CD14-positive monocyte (primary cell): ENCODE data around the gene ANO2. TPM values are rescaled to one million over a fixed set of nuclear protein-coding genes. Genes with fewer than 3 reads are reported as not detected.
A peak's percentile ranks its signal among the peaks of the same experiment; 100 is the strongest.

ENCODE experiments used
- DNase-seq, 3 donors: peaks; one replicate each; pipeline ENCODE4 v3.0.0-alpha.2; 2011 to 2022
- H2AFZ ChIP-seq: 2 replicates; pipeline ENCODE4 v1.6.0; 2012; ENCODE audit warnings: mild to moderate bottlenecking, low read depth, low read length, inconsistent platforms; ENCODE audit not compliant: insufficient read depth, poor library complexity, severe bottlenecking
- H3K27ac ChIP-seq, 2 donors: 1 replicate in 1 of 2; 2 replicates in 1 of 2; pipeline ENCODE4 v1.5.1; 2012 to 2013; ENCODE audit warnings: low read length in 2 of 2, control low read depth in 1 of 2, inconsistent platforms in 1 of 2, low read depth in 1 of 2, mild to moderate bottlenecking in 1 of 2
- H3K27me3 ChIP-seq, 2 donors: one replicate each; pipeline versions ENCODE4 v1.6.0 to v1.6.1; 2011 to 2013; ENCODE audit warnings: low read length in 2 of 2; ENCODE audit not compliant: control insufficient read depth in 2 of 2, insufficient read depth in 2 of 2
- H3K36me3 ChIP-seq, 2 donors: replicated peaks in 1 of 2; 1 replicate in 1 of 2; 2 replicates in 1 of 2; pipeline versions ENCODE4 v1.5.1 to v1.6.1; 2012 to 2013; ENCODE audit warnings: low read length in 2 of 2, control low read depth in 1 of 2, inconsistent platforms in 1 of 2, mild to moderate bottlenecking in 1 of 2; ENCODE audit not compliant: insufficient read depth in 2 of 2, control insufficient read depth in 1 of 2
- H3K4me1 ChIP-seq, 2 donors: 1 replicate in 1 of 2; 2 replicates in 1 of 2; pipeline versions ENCODE4 v1.5.1 to v1.6.1; 2012 to 2013; ENCODE audit warnings: low read length in 2 of 2, control low read depth in 1 of 2, inconsistent platforms in 1 of 2, mild to moderate bottlenecking in 1 of 2, moderate library complexity in 1 of 2; ENCODE audit not compliant: insufficient read depth in 2 of 2, control insufficient read depth in 1 of 2
- H3K4me2 ChIP-seq: replicated peaks from 2 replicates; pipeline ENCODE3; 2012; ENCODE audit warnings: low read length, moderate library complexity, mild to moderate bottlenecking; ENCODE audit not compliant: poor library complexity, severe bottlenecking; ENCODE audit errors: extremely low read depth
- H3K4me3 ChIP-seq, 3 experiments: fragments of 200-600 bp in 1 of 3; sonication (generic) in 1 of 3; replicated peaks in 1 of 3; 1 replicate in 2 of 3; 2 replicates in 1 of 3; pipeline ENCODE4 v1.5.1; 2011 to 2013; ENCODE audit warnings: low read length in 3 of 3, mild to moderate bottlenecking in 3 of 3, control low read depth in 2 of 3, low read depth in 2 of 3, inconsistent platforms in 1 of 3, moderate library complexity in 1 of 3
- H3K79me2 ChIP-seq: 2 replicates; pipeline ENCODE4 v1.6.0; 2012; ENCODE audit warnings: mild to moderate bottlenecking, control low read depth, inconsistent platforms, low read length, moderate library complexity; ENCODE audit not compliant: insufficient read depth
- H3K9ac ChIP-seq: 2 replicates; pipeline ENCODE4 v1.6.0; 2017; ENCODE audit warnings: low read length, mild to moderate bottlenecking; ENCODE audit not compliant: insufficient read depth, poor library complexity, severe bottlenecking
- H3K9me3 ChIP-seq, 2 donors: replicated peaks in 1 of 2; 1 replicate in 1 of 2; 2 replicates in 1 of 2; pipeline versions ENCODE4 v1.5.1 to v1.6.1; 2012 to 2013; ENCODE audit warnings: low read length in 2 of 2, control low read depth in 1 of 2; ENCODE audit not compliant: control insufficient read depth in 1 of 2, insufficient read depth in 1 of 2
- H4K20me1 ChIP-seq: 2 replicates; pipeline ENCODE4 v1.6.0; 2012; ENCODE audit warnings: mild to moderate bottlenecking, low read length, control low read depth, moderate library complexity; ENCODE audit not compliant: insufficient read depth
- H3K27ac Mint-ChIP-seq, 7 donors: one replicate each; pipeline ENCODE4 v1.8.0; 2020; ENCODE audit warnings: mild to moderate bottlenecking in 7 of 7, mixed read lengths in 7 of 7, moderate library complexity in 6 of 7, inconsistent platforms in 2 of 7
- H3K27me3 Mint-ChIP-seq, 3 donors: one replicate each; pipeline ENCODE4 v1.8.0; 2021 to 2022; ENCODE audit warnings: low read depth in 3 of 3, mild to moderate bottlenecking in 3 of 3, mixed read lengths in 3 of 3, moderate library complexity in 3 of 3, inconsistent platforms in 1 of 3
- H3K36me3 Mint-ChIP-seq, 2 donors: one replicate each; pipeline ENCODE4 v1.8.0; 2020; ENCODE audit warnings: mixed read lengths in 2 of 2, inconsistent platforms in 1 of 2, mild to moderate bottlenecking in 1 of 2
- H3K4me1 Mint-ChIP-seq: one replicate; pipeline ENCODE4 v1.8.0; 2020; ENCODE audit warnings: mild to moderate bottlenecking, mixed read lengths
- H3K4me3 Mint-ChIP-seq, 2 donors: one replicate each; pipeline ENCODE4 v1.8.0; 2020; ENCODE audit warnings: mild to moderate bottlenecking in 2 of 2, mixed read lengths in 2 of 2, moderate library complexity in 1 of 2
- H3K9me3 Mint-ChIP-seq, 7 donors: one replicate each; pipeline ENCODE4 v1.8.0; 2020 to 2022; ENCODE audit warnings: mixed read lengths in 7 of 7, mild to moderate bottlenecking in 6 of 7, moderate library complexity in 6 of 7, inconsistent platforms in 2 of 7
- WGBS: methylation state at CpG from one replicate; pipeline ENCODE4 v1.1.5; 2013; ENCODE audit warnings: missing lambda C conversion rate; ENCODE audit not compliant: insufficient coverage; 5-methylcytosine and 5-hydroxymethylcytosine counted together
- intact Hi-C, 2 donors: fragments of 100-400 bp; cut with micrococcal nuclease; formaldehyde crosslinking; loops; one replicate each; pipeline versions ENCODE4 v1.15.0 to v1.15.1; 2023
- polyA plus RNA-seq, 3 donors: library from polyadenylated mRNA; depleted of rRNA in 1 of 3; unstranded in 2 of 3; stranded (reverse) in 1 of 3; fragments of 300-500 nt in 2 of 3; fragments of >200 nt in 1 of 3; fragmentation: Illumina TruSeq in 2 of 3; gene quantifications; 1 replicate in 2 of 3; 2 replicates in 1 of 3; pipeline ENCODE4 v1.2.3, GENCODE V29; 2012 to 2021
- TF ChIP-seq, protein P1 (sequence below): fragments of 200-600 bp; IDR thresholded peaks from one replicate; pipeline ENCODE4 v1.8.0; 2022; ENCODE audit warnings: antibody characterized with exemption, mild to moderate bottlenecking

The ANO2 gene
- polyA plus RNA-seq, 3 donors = not detected

- H3K4me3 Mint-ChIP-seq = no peak overlapping the region
- no peak overlapping the region for H3K4me3 ChIP-seq
- no peak overlapping the region for H2AFZ ChIP-seq
- H4K20me1 ChIP-seq = no peaks in the 10 kb centered on the region
- H3K36me3 Mint-ChIP-seq = no peaks in the 10 kb centered on the region
- TF ChIP-seq, protein P1, sequence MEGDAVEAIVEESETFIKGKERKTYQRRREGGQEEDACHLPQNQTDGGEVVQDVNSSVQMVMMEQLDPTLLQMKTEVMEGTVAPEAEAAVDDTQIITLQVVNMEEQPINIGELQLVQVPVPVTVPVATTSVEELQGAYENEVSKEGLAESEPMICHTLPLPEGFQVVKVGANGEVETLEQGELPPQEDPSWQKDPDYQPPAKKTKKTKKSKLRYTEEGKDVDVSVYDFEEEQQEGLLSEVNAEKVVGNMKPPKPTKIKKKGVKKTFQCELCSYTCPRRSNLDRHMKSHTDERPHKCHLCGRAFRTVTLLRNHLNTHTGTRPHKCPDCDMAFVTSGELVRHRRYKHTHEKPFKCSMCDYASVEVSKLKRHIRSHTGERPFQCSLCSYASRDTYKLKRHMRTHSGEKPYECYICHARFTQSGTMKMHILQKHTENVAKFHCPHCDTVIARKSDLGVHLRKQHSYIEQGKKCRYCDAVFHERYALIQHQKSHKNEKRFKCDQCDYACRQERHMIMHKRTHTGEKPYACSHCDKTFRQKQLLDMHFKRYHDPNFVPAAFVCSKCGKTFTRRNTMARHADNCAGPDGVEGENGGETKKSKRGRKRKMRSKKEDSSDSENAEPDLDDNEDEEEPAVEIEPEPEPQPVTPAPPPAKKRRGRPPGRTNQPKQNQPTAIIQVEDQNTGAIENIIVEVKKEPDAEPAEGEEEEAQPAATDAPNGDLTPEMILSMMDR = no peak
- no peak overlapping the region for H3K27ac ChIP-seq
- WGBS = 70% methylated on average over 11 of the region's 11 CpGs
- no peak overlapping the region for H3K4me2 ChIP-seq
- H3K27me3 Mint-ChIP-seq = peaks cover 1 to 5% (median 3%) of the 10 kb centered on the region in 3 donors
- no peaks in the 10 kb centered on the region for H3K4me1 Mint-ChIP-seq
- H3K36me3 ChIP-seq = no peaks in the 10 kb centered on the region
- H3K9me3 ChIP-seq = no peaks in the 10 kb centered on the region
- peak overlapping the region in 1 of 7 donors; percentile 13 for H3K27ac Mint-ChIP-seq
- no peaks in the 10 kb centered on the region for H3K4me1 ChIP-seq
- H3K9ac ChIP-seq = no peak overlapping the region
- peaks cover 0 to 3% (median 0%) of the 10 kb centered on the region in 7 donors for H3K9me3 Mint-ChIP-seq
- H3K79me2 ChIP-seq = no peaks in the 10 kb centered on the region
- intact Hi-C loops = no loop called here
- H3K27me3 ChIP-seq = no peaks in the 10 kb centered on the region
- no peak for DNase-seq
Observed at GRCh38 chr12:5904441-5904840, 40.6 kb downstream of the ANO2 start.

GRCh38 chr12:5902736-5903135, 42.3 kb downstream of the ANO2 start:
- no peaks in the 10 kb centered on the region for H3K27me3 ChIP-seq
- H3K4me3 Mint-ChIP-seq = no peak overlapping the region
- intact Hi-C loops = no loop called here
- H3K9ac ChIP-seq = no peak overlapping the region
- H3K9me3 Mint-ChIP-seq = peaks cover 0 to 3% (median 0%) of the 10 kb centered on the region in 7 donors
- H4K20me1 ChIP-seq = no peaks in the 10 kb centered on the region
- no peak for DNase-seq
- no peak overlapping the region for H2AFZ ChIP-seq
- H3K4me3 ChIP-seq = no peak overlapping the region
- peaks cover 1 to 5% (median 3%) of the 10 kb centered on the region in 3 donors for H3K27me3 Mint-ChIP-seq
- no peaks in the 10 kb centered on the region for H3K9me3 ChIP-seq
- no peak overlapping the region for H3K4me2 ChIP-seq
- no peaks in the 10 kb centered on the region for H3K4me1 Mint-ChIP-seq
- H3K27ac Mint-ChIP-seq = no peak overlapping the region
- H3K27ac ChIP-seq = no peak overlapping the region
- no peaks in the 10 kb centered on the region for H3K36me3 Mint-ChIP-seq
- TF ChIP-seq, protein P1 = no peak
- H3K4me1 ChIP-seq = no peaks in the 10 kb centered on the region
- no peaks in the 10 kb centered on the region for H3K36me3 ChIP-seq
- H3K79me2 ChIP-seq = no peaks in the 10 kb centered on the region
- no CpG with 5 or more reads among the region's 2 CpGs for WGBS
